ENCODE measurements around the gene MAU2. TPM values are rescaled to one million over a fixed set of nuclear protein-coding genes. Genes with fewer than 3 reads are reported as not detected.

MAU2 gene
- total RNA-seq, 1 experiment from 2014 or later = 48.4 TPM

DNA sequence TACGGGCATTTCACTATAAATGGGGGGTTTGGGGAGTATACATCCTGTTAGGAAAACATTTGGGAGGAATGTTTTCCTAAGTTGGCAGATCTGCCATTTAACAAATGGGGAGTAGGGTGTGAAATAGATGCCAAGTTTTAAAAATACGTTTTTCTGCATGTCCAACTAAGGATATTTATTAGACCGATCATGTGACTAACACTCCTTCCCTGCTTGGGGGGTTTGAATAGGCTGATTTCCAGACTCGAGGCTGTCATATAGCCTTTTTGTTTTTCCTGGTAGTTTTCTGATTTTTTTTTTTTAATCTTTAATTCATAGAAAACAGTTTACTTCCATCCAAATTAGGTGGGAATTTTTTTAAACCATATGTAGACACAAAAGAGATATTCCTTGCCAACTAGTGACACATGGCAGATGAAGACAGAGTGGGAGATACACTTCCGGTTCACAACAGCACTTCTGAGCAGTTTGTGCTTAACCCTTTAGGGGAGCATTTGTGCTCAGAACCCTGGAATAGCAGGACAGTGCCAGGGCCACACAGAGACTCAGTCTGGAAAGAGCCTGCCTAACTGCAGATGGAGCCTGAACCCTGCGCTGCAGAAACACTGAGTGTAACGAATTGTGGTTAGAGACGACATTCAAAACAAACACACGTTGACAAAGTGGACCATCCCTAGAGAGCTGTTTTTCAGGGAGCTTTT, 79.3 kb downstream of the MAU2 start:
- H3K79me1 ChIP-seq (ENCODE audit: insufficient read depth, low read depth, low read length, poor library complexity, severe bottlenecking) = no peaks in the 10 kb centered on the region
- H3K27ac Mint-ChIP-seq = no peak overlapping the region

More for the DNA sequence above, 79.3 kb downstream of the MAU2 start:
- Mint-ChIP-seq H3K4me3 (no peak overlapping the region), H3K27me3 (ENCODE audit: low read depth) (no peaks in the 10 kb centered on the region), H3K9me3 (no peaks in the 10 kb centered on the region; a peak in 1 of 5 replicates), H3K36me3 (ENCODE audit: insufficient read depth in 1 of 3, low read depth in 3 of 3) (no peaks in the 10 kb centered on the region; a peak in 1 of 7 replicates), H3K4me1 (peaks cover 12% of the 10 kb centered on the region in 2 experiments)
- peaks cover 2% of the 10 kb centered on the region; the same call in 1 of the 2 replicates for H3K79me2 ChIP-seq (ENCODE audit: insufficient read depth, low read length)
- H2BK5ac ChIP-seq (ENCODE audit: insufficient read length, low read length) = no peak overlapping the region
- DNase-seq = no peak
- no peaks in the 10 kb centered on the region; the same call in 1 of the 2 replicates for H3K4me1 ChIP-seq (ENCODE audit: insufficient read depth, low read length)
- H2BK15ac ChIP-seq (ENCODE audit: low read depth, low read length) = no peak overlapping the region
- no peak overlapping the region for H3K18ac ChIP-seq (ENCODE audit: insufficient read length, low read depth, low read length)
- no peak overlapping the region for H3K23ac ChIP-seq (ENCODE audit: insufficient read length, low read depth, low read length)
- H3K9me3 ChIP-seq (ENCODE audit: control insufficient read depth, low read depth, low read length) = no peaks in the 10 kb centered on the region
- peaks cover 1% of the 10 kb centered on the region for H3K23me2 ChIP-seq (ENCODE audit: insufficient read length, low read depth, low read length, poor library complexity, severe bottlenecking)
- no peak overlapping the region for H4K91ac ChIP-seq (ENCODE audit: insufficient read length, low read depth, low read length)
- no peak overlapping the region for H3K4ac ChIP-seq (ENCODE audit: low read depth, low read length)
- H2AK5ac ChIP-seq (ENCODE audit: insufficient read length, low read length) = no peak overlapping the region
- no peak overlapping the region for H3K9ac ChIP-seq (ENCODE audit: extremely low read depth, insufficient read length, low read length)
- no peaks in the 10 kb centered on the region for H4K20me1 ChIP-seq (ENCODE audit: control insufficient read depth, insufficient read depth, insufficient read length)
- TF ChIP-seq, protein P1, sequence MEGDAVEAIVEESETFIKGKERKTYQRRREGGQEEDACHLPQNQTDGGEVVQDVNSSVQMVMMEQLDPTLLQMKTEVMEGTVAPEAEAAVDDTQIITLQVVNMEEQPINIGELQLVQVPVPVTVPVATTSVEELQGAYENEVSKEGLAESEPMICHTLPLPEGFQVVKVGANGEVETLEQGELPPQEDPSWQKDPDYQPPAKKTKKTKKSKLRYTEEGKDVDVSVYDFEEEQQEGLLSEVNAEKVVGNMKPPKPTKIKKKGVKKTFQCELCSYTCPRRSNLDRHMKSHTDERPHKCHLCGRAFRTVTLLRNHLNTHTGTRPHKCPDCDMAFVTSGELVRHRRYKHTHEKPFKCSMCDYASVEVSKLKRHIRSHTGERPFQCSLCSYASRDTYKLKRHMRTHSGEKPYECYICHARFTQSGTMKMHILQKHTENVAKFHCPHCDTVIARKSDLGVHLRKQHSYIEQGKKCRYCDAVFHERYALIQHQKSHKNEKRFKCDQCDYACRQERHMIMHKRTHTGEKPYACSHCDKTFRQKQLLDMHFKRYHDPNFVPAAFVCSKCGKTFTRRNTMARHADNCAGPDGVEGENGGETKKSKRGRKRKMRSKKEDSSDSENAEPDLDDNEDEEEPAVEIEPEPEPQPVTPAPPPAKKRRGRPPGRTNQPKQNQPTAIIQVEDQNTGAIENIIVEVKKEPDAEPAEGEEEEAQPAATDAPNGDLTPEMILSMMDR (conservative IDR thresholded peaks at IDR 0.05) = no peak
- no peaks in the 10 kb centered on the region for H3K27me3 ChIP-seq (ENCODE audit: insufficient read depth, low read length)
- H3K56ac ChIP-seq (ENCODE audit: insufficient read length, low read depth, low read length) = no peak overlapping the region
- no peak overlapping the region for H3K27ac ChIP-seq (ENCODE audit: insufficient read length, low read depth, low read length)
- H2BK12ac ChIP-seq (ENCODE audit: insufficient read length, low read depth, low read length) = no peak overlapping the region
- no peak overlapping the region for H3K14ac ChIP-seq (ENCODE audit: insufficient read depth, low read length)
- H3K4me2 ChIP-seq (ENCODE audit: insufficient read depth, insufficient read length, low read length) = no peak overlapping the region
- H2BK120ac ChIP-seq (ENCODE audit: low read depth, low read length, poor library complexity, severe bottlenecking) = no peak overlapping the region
- H3T11ph ChIP-seq (ENCODE audit: low read length) = no peak overlapping the region
- no peak overlapping the region for H4K8ac ChIP-seq (replicated peaks; ENCODE audit: insufficient read length, low read depth, low read length)
- no peak overlapping the region for H2BK20ac ChIP-seq (ENCODE audit: low read depth, low read length, poor library complexity, severe bottlenecking)
- H2AFZ ChIP-seq (ENCODE audit: low read length) = no peak overlapping the region
- whole genome bisulfite sequencing (ENCODE audit: extremely low coverage, insufficient read length, low lambda C conversion rate) = no CpG with 5 or more reads among the region's 9 CpGs
- H4K5ac ChIP-seq (ENCODE audit: insufficient read length, low read depth, low read length) = no peak overlapping the region

Data from H9 (cell line).